HepG2 (cell line): ENCODE measurements around the gene TPST1. TPM values are rescaled to one million over a fixed set of nuclear protein-coding genes. Genes with fewer than 3 reads are reported as not detected.

ENCODE experiments used
- ATF7 ChIP-seq, 2 experiments: fragments of 450-650 bp in 1 of 2; sonication (generic) in 1 of 2; formaldehyde crosslinking in 1 of 2; IDR thresholded peaks; 2 replicates each; pipeline versions ENCODE4 v1.4.0 to v1.6.1; 2016 to 2020; ENCODE audit warnings: antibody characterized with exemption in 1 of 2, mild to moderate bottlenecking in 1 of 2, missing genetic modification reagents in 1 of 2
- ATRX ChIP-seq: sonication (generic); formaldehyde crosslinking; IDR thresholded peaks from 2 replicates; pipeline ENCODE4 v1.4.0; 2020; ENCODE audit warnings: missing genetic modification reagents, borderline replicate concordance
- CBX5 ChIP-seq: sonication (generic); formaldehyde crosslinking; IDR thresholded peaks from 2 replicates; pipeline ENCODE4 v1.4.0; 2020; ENCODE audit warnings: missing genetic modification reagents, borderline replicate concordance
- EED ChIP-seq: sonication (generic); formaldehyde crosslinking; IDR thresholded peaks from 2 replicates; pipeline ENCODE4 v1.5.0; 2020; ENCODE audit warnings: mild to moderate bottlenecking, missing genetic modification reagents
- ERF ChIP-seq: IDR thresholded peaks from 2 replicates; pipeline ENCODE4 v1.6.1; 2018; ENCODE audit warnings: missing biosample characterization, missing genetic modification reagents
- MBNL3 ChIP-seq: fragments of 250-450 bp; sonication (Bioruptor Pico); conservative IDR thresholded peaks from 2 replicates; pipeline ENCODE4 v1.8.0; 2022; ENCODE audit warnings: mild to moderate bottlenecking, inconsistent platforms
- PAWR ChIP-seq: sonication (generic); formaldehyde crosslinking; IDR thresholded peaks from 2 replicates; pipeline ENCODE4 v1.4.0; 2020; ENCODE audit warnings: missing genetic modification reagents, mild to moderate bottlenecking, borderline replicate concordance
- PRMT3 ChIP-seq: sonication (generic); formaldehyde crosslinking; IDR thresholded peaks from 2 replicates; pipeline ENCODE4 v1.8.1; 2022; ENCODE audit warnings: low read depth, mild to moderate bottlenecking, moderate library complexity, missing genetic modification reagents, borderline replicate concordance
- ZIK1 ChIP-seq: sonication (generic); formaldehyde crosslinking; IDR thresholded peaks from 2 replicates; pipeline ENCODE4 v1.5.0; 2020; ENCODE audit warnings: mild to moderate bottlenecking, low read depth, missing genetic modification reagents, borderline replicate concordance
- ZNF83 ChIP-seq: sonication (generic); formaldehyde crosslinking; IDR thresholded peaks from 2 replicates; pipeline ENCODE4 v1.4.0; 2020; ENCODE audit warnings: missing genetic modification reagents, mild to moderate bottlenecking, borderline replicate concordance
- polyA plus RNA-seq, 8 experiments: library from polyadenylated mRNA; depleted of rRNA in 3 of 8; stranded (reverse) in 7 of 8; unstranded in 1 of 8; fragments of >200 nt; fragmentation: Illumina TruSeq in 4 of 8; extraction: Trizol in 4 of 8; gene quantifications; 2 replicates each; pipeline versions ENCODE4 v1.2.1 to v1.2.3, GENCODE V29; 2011 to 2016; ENCODE audit warnings: low read depth in 4 of 8, missing spikeins in 1 of 8, mixed read lengths in 1 of 8; ENCODE audit not compliant: insufficient read depth in 1 of 8
- total RNA-seq, 5 experiments: library from RNA; depleted of rRNA; stranded (reverse); fragments of >200 nt; fragmentation: Illumina TruSeq; extraction: Trizol; gene quantifications; 2 replicates each; pipeline ENCODE4 v1.2.3, GENCODE V29; 2016; ENCODE audit warnings: low read depth in 1 of 5
- TF ChIP-seq, protein P1 (sequence below): sonication (generic); formaldehyde crosslinking; IDR thresholded peaks from 2 replicates; pipeline ENCODE4 v1.9.0; 2021; ENCODE audit warnings: missing genetic modification reagents, mild to moderate bottlenecking, borderline replicate concordance
- TF ChIP-seq, protein P2 (sequence below): sonication (generic); formaldehyde crosslinking; IDR thresholded peaks from 2 replicates; pipeline ENCODE4 v1.9.0; 2021; ENCODE audit warnings: mild to moderate bottlenecking, missing genetic modification reagents
- TF ChIP-seq, protein P3 (sequence below): sonication (generic); formaldehyde crosslinking; conservative IDR thresholded peaks from 2 replicates; pipeline ENCODE4 v1.8.1; 2023; ENCODE audit warnings: missing genetic modification reagents

Gene TPST1
- total and polyA plus RNA-seq, 2 of the 13 experiments (the other 11 are each of a cell fraction or from before 2014, with no cell fraction given): 24.3 to 34.1 TPM

DNA sequence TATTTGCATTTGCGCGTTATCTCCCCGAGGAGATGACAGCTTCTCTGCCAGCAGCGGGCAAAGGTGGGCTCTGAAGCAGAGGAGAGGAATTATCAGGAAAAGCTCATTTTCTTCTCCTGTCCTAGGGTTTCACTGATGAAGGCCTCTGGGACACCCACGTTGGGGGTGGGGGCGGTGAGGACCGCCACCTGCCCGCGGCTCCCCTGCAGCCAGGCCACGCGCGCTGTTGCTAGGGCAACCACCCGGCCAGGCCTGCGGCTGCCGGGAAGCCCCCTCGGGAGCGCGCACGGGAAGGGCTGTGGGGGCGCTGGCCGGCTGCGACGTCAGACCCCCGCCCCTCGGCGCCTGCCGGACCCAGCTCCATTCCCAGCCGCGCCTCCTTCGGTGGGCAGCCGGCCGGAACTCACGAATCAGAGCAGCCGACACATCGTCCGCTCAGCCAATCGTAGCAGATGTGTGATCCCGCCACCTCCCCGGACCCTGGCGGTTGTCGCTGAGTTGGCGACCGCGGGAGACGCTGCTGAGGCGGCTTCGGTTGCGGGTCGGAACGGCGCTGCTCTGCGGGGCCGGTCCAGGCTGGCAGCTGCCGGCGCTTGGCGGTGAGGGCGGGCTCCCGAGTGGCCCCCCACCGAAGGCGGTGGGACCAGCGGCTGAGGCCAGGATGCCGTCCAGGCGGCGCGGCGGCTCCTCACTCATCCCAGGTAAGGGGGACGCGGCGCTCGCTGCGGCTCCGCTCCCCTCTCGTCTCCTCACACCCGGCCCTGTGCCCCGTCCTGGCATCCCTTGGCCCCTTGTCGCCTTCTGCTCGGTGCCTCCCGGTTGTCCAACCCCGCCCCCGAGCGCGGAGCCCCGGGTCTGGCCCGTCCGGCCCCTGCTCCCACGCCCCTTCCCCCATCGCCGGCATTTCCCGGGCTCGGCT, at the start of gene TPST1 (continued):
- TF ChIP-seq ATRX (CRISPR knock-in tag) (no peak), ZIK1 (CRISPR knock-in tag) (no peak), MBNL3 (CRISPR knock-in tag) (no peak), ERF (CRISPR knock-in tag) (peak; percentile 78), CBX5 (CRISPR knock-in tag) (peak; percentile 45; the same call in 1 of the 2 replicates), PAWR (CRISPR knock-in tag) (no peak), ZNF83 (CRISPR knock-in tag) (no peak), PRMT3 (CRISPR knock-in tag) (no peak), EED (no peak; the same call in 1 of the 2 replicates), ATF7 (IDR thresholded peaks at IDR 0.05) (no peak), ATF7 (CRISPR knock-in tag; IDR thresholded peaks at IDR 0.05) (peak; percentile 46; the same call in 1 of the 2 replicates)
- TF ChIP-seq, protein P1, sequence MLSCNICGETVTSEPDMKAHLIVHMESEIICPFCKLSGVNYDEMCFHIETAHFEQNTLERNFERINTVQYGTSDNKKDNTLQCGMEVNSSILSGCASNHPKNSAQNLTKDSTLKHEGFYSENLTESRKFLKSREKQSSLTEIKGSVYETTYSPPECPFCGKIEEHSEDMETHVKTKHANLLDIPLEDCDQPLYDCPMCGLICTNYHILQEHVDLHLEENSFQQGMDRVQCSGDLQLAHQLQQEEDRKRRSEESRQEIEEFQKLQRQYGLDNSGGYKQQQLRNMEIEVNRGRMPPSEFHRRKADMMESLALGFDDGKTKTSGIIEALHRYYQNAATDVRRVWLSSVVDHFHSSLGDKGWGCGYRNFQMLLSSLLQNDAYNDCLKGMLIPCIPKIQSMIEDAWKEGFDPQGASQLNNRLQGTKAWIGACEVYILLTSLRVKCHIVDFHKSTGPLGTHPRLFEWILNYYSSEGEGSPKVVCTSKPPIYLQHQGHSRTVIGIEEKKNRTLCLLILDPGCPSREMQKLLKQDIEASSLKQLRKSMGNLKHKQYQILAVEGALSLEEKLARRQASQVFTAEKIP (CRISPR knock-in tag): no peak
- TF ChIP-seq, protein P2, sequence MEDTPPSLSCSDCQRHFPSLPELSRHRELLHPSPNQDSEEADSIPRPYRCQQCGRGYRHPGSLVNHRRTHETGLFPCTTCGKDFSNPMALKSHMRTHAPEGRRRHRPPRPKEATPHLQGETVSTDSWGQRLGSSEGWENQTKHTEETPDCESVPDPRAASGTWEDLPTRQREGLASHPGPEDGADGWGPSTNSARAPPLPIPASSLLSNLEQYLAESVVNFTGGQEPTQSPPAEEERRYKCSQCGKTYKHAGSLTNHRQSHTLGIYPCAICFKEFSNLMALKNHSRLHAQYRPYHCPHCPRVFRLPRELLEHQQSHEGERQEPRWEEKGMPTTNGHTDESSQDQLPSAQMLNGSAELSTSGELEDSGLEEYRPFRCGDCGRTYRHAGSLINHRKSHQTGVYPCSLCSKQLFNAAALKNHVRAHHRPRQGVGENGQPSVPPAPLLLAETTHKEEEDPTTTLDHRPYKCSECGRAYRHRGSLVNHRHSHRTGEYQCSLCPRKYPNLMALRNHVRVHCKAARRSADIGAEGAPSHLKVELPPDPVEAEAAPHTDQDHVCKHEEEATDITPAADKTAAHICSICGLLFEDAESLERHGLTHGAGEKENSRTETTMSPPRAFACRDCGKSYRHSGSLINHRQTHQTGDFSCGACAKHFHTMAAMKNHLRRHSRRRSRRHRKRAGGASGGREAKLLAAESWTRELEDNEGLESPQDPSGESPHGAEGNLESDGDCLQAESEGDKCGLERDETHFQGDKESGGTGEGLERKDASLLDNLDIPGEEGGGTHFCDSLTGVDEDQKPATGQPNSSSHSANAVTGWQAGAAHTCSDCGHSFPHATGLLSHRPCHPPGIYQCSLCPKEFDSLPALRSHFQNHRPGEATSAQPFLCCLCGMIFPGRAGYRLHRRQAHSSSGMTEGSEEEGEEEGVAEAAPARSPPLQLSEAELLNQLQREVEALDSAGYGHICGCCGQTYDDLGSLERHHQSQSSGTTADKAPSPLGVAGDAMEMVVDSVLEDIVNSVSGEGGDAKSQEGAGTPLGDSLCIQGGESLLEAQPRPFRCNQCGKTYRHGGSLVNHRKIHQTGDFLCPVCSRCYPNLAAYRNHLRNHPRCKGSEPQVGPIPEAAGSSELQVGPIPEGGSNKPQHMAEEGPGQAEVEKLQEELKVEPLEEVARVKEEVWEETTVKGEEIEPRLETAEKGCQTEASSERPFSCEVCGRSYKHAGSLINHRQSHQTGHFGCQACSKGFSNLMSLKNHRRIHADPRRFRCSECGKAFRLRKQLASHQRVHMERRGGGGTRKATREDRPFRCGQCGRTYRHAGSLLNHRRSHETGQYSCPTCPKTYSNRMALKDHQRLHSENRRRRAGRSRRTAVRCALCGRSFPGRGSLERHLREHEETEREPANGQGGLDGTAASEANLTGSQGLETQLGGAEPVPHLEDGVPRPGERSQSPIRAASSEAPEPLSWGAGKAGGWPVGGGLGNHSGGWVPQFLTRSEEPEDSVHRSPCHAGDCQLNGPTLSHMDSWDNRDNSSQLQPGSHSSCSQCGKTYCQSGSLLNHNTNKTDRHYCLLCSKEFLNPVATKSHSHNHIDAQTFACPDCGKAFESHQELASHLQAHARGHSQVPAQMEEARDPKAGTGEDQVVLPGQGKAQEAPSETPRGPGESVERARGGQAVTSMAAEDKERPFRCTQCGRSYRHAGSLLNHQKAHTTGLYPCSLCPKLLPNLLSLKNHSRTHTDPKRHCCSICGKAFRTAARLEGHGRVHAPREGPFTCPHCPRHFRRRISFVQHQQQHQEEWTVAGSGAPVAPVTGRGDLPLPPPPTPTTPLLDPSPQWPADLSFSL: no peak
- TF ChIP-seq, protein P3, sequence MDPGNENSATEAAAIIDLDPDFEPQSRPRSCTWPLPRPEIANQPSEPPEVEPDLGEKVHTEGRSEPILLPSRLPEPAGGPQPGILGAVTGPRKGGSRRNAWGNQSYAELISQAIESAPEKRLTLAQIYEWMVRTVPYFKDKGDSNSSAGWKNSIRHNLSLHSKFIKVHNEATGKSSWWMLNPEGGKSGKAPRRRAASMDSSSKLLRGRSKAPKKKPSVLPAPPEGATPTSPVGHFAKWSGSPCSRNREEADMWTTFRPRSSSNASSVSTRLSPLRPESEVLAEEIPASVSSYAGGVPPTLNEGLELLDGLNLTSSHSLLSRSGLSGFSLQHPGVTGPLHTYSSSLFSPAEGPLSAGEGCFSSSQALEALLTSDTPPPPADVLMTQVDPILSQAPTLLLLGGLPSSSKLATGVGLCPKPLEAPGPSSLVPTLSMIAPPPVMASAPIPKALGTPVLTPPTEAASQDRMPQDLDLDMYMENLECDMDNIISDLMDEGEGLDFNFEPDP (CRISPR knock-in tag): no peak
